IMR-90 (cell line): ENCODE results near the gene CHAT. TPM values are rescaled to one million over a fixed set of nuclear protein-coding genes. Genes with fewer than 3 reads are reported as not detected.

Source experiments
- ATAC-seq: fragments of 200-7000 bp; cut with Tn5 transposase; 2 replicates; pipeline ENCODE4 v1.9.1; 2020; ENCODE audit warnings: low read depth, mild to moderate bottlenecking, moderate library complexity
- BruUV-seq: library from RNA; stranded (reverse); fragments of 400-500 nt; replicated peaks from 2 replicates; lab custom pipeline; 2021; lab: Mats Ljungman, UMichigan
- CTCF ChIA-PET: fragments of 300-600 bp; formaldehyde crosslinking; extraction: SDS; loops from one replicate; lab custom pipeline; 2021; ENCODE audit warnings: antibody characterized with exemption; lab: Yijun Ruan, JAX
- POLR2A ChIA-PET: fragments of 300-600 bp; sonication (Branson Sonifier 250); formaldehyde crosslinking; loops from one replicate; lab custom pipeline; 2022; ENCODE audit warnings: antibody characterized with exemption; ENCODE audit not compliant: unreplicated experiment; lab: Charles Lee
- DNase-seq: peaks from one replicate; pipeline ENCODE4 v3.0.0; 2013
- H2AFZ ChIP-seq: replicated peaks from 2 replicates; pipeline ENCODE3; 2013; ENCODE audit warnings: low read length, mild to moderate bottlenecking; ENCODE audit not compliant: poor library complexity
- H2AK5ac ChIP-seq: 2 replicates; pipeline ENCODE4 v1.6.1; 2013; ENCODE audit warnings: low read depth, low read length, inconsistent platforms
- H2AK9ac ChIP-seq: replicated peaks from 2 replicates; pipeline ENCODE3; 2013; ENCODE audit warnings: mild to moderate bottlenecking, low read depth, low read length, moderate library complexity; ENCODE audit not compliant: poor library complexity
- H2BK120ac ChIP-seq: 2 replicates; pipeline ENCODE4 v1.6.1; 2013; ENCODE audit warnings: low read depth, low read length, inconsistent platforms
- H2BK15ac ChIP-seq: 3 replicates; pipeline ENCODE4 v1.6.1; 2013; ENCODE audit warnings: low read depth, low read length, inconsistent platforms
- H2BK20ac ChIP-seq: 2 replicates; pipeline ENCODE4 v1.6.1; 2013; ENCODE audit warnings: low read depth, mild to moderate bottlenecking, inconsistent platforms, low read length, moderate library complexity
- H2BK5ac ChIP-seq: 2 replicates; pipeline ENCODE4 v1.6.1; 2013; ENCODE audit warnings: mild to moderate bottlenecking, low read depth, low read length, inconsistent platforms; ENCODE audit not compliant: poor library complexity, severe bottlenecking
- H3K14ac ChIP-seq: replicated peaks from 2 replicates; pipeline ENCODE4 v1.6.1; 2013; ENCODE audit warnings: low read depth, low read length, inconsistent platforms
- H3K18ac ChIP-seq: 2 replicates; pipeline ENCODE4 v1.6.1; 2013; ENCODE audit warnings: low read depth, low read length, control low read depth
- H3K23ac ChIP-seq: 2 replicates; pipeline ENCODE4 v1.6.1; 2013; ENCODE audit warnings: low read depth, low read length, inconsistent platforms
- H3K27ac ChIP-seq: 2 replicates; pipeline ENCODE4 v1.5.1; 2013; ENCODE audit warnings: mild to moderate bottlenecking, control low read depth, low read length; ENCODE audit not compliant: insufficient read depth
- H3K27me3 ChIP-seq: 2 replicates; pipeline ENCODE4 v1.6.1; 2013; ENCODE audit warnings: low read length; ENCODE audit not compliant: control insufficient read depth, insufficient read depth
- H3K36me3 ChIP-seq: 2 replicates; pipeline ENCODE4 v1.6.1; 2013; ENCODE audit warnings: low read length, mixed read lengths; ENCODE audit not compliant: control insufficient read depth, insufficient read depth
- H3K4ac ChIP-seq: 2 replicates; pipeline ENCODE4 v1.6.1; 2013; ENCODE audit warnings: low read depth, low read length, inconsistent platforms
- H3K4me1 ChIP-seq: 2 replicates; pipeline ENCODE4 v1.6.1; 2013; ENCODE audit warnings: low read length, mixed read lengths; ENCODE audit not compliant: control insufficient read depth, insufficient read depth
- H3K4me2 ChIP-seq: 2 replicates; pipeline ENCODE4 v1.6.1; 2013; ENCODE audit warnings: low read depth, mild to moderate bottlenecking, control low read depth, low read length, moderate library complexity
- H3K4me3 ChIP-seq: 2 replicates; pipeline ENCODE4 v1.5.1; 2013; ENCODE audit warnings: low read depth, mild to moderate bottlenecking, control low read depth, low read length, moderate library complexity; ENCODE audit not compliant: insufficient read depth
- H3K56ac ChIP-seq: 2 replicates; pipeline ENCODE4 v1.6.1; 2013; ENCODE audit warnings: low read length, inconsistent platforms; ENCODE audit not compliant: insufficient read depth; ENCODE audit errors: extremely low read depth
- H3K79me1 ChIP-seq, 2 experiments: 2 replicates each; pipeline ENCODE4 v1.6.1; 2013; ENCODE audit warnings: low read length in 2 of 2, inconsistent platforms in 1 of 2, low read depth in 1 of 2
- H3K9ac ChIP-seq: 2 replicates; pipeline ENCODE4 v1.6.1; 2013; ENCODE audit warnings: low read depth, low read length, control low read depth
- H3K9me1 ChIP-seq: 2 replicates; pipeline ENCODE4 v1.6.1; 2013; ENCODE audit warnings: low read length, inconsistent platforms; ENCODE audit not compliant: insufficient read depth
- H3K9me3 ChIP-seq: 2 replicates; pipeline ENCODE4 v1.6.1; 2013; ENCODE audit warnings: low read length; ENCODE audit not compliant: control insufficient read depth, insufficient read depth
- H4K20me1 ChIP-seq: 2 replicates; pipeline ENCODE4 v1.6.1; 2013; ENCODE audit warnings: low read length, inconsistent platforms; ENCODE audit not compliant: insufficient read depth
- H4K5ac ChIP-seq: 2 replicates; pipeline ENCODE4 v1.6.1; 2013; ENCODE audit warnings: mild to moderate bottlenecking, low read depth, low read length, control low read depth
- H4K8ac ChIP-seq, 2 experiments: 2 replicates each; pipeline ENCODE4 v1.6.1; 2013; ENCODE audit warnings: low read depth in 2 of 2, low read length in 2 of 2, control low read depth in 1 of 2, inconsistent platforms in 1 of 2
- H4K91ac ChIP-seq: 2 replicates; pipeline ENCODE4 v1.6.1; 2013; ENCODE audit warnings: low read depth, low read length, inconsistent platforms; ENCODE audit not compliant: insufficient read depth
- BHLHE40 ChIP-seq: fragments of 150-350 bp; IDR thresholded peaks from 2 replicates; pipeline ENCODE4 v1.6.1; 2016; ENCODE audit warnings: mild to moderate bottlenecking, low read depth, low read length
- CEBPB ChIP-seq: IDR thresholded peaks from 2 replicates; pipeline ENCODE4 v1.6.1; 2012; ENCODE audit warnings: low read depth, low read length, improper control_type of control experiment
- CHD1 ChIP-seq: IDR thresholded peaks from 2 replicates; pipeline ENCODE4 v1.6.1; 2012; ENCODE audit warnings: low read depth, low read length, improper control_type of control experiment
- FOS ChIP-seq: fragments of 150-350 bp; IDR thresholded peaks from 2 replicates; pipeline ENCODE4 v1.6.1; 2016; ENCODE audit warnings: low read depth, low read length
- MAFK ChIP-seq: IDR thresholded peaks from 2 replicates; pipeline ENCODE4 v1.6.1; 2012; ENCODE audit warnings: low read depth, low read length, improper control_type of control experiment
- MAZ ChIP-seq: IDR thresholded peaks from 2 replicates; pipeline ENCODE4 v1.6.1; 2012; ENCODE audit warnings: low read depth, mild to moderate bottlenecking, low read length, improper control_type of control experiment, moderate library complexity, borderline replicate concordance
- MXI1 ChIP-seq: IDR thresholded peaks from 2 replicates; pipeline ENCODE4 v1.6.1; 2012; ENCODE audit warnings: low read depth, mild to moderate bottlenecking, low read length, moderate library complexity, borderline replicate concordance
- NFE2L2 ChIP-seq: fragments of 150-350 bp; IDR thresholded peaks from 2 replicates; pipeline ENCODE4 v1.6.1; 2016; ENCODE audit warnings: low read depth, mild to moderate bottlenecking, low read length
- POLR2A ChIP-seq: IDR thresholded peaks from 2 replicates; pipeline ENCODE4 v1.6.1; 2012; ENCODE audit warnings: mild to moderate bottlenecking, low read depth, low read length
- RAD21 ChIP-seq: IDR thresholded peaks from 2 replicates; pipeline ENCODE4 v1.6.1; 2012; ENCODE audit warnings: low read length, improper control_type of control experiment
- RCOR1 ChIP-seq: IDR thresholded peaks from 2 replicates; pipeline ENCODE4 v1.6.1; 2012; ENCODE audit warnings: mild to moderate bottlenecking, low read length, improper control_type of control experiment; ENCODE audit not compliant: insufficient replicate concordance
- RFX5 ChIP-seq: IDR thresholded peaks from 2 replicates; pipeline ENCODE4 v1.8.0; 2012; ENCODE audit warnings: low read depth, mild to moderate bottlenecking, low read length, moderate library complexity
- SMC3 ChIP-seq: fragments of 150-350 bp; IDR thresholded peaks from 2 replicates; pipeline ENCODE4 v1.6.1; 2016; ENCODE audit warnings: low read depth, mild to moderate bottlenecking, antibody characterized with exemption, low read length, moderate library complexity
- USF2 ChIP-seq: fragments of 150-350 bp; IDR thresholded peaks from 2 replicates; pipeline ENCODE4 v1.6.1; 2017; ENCODE audit warnings: mild to moderate bottlenecking, antibody characterized with exemption, low read length, low read depth
- WGBS, 2 experiments: methylation state at CpG; one replicate each; pipeline versions ENCODE4 v1.1.5 to v1.1.7; 2013; ENCODE audit warnings: missing lambda C conversion rate in 2 of 2; ENCODE audit not compliant: insufficient read length in 1 of 2; ENCODE audit errors: extremely low coverage in 2 of 2; 5-methylcytosine and 5-hydroxymethylcytosine counted together
- dilution Hi-C: fragments of 300-500 bp; cut with HindIII; formaldehyde crosslinking; loops from one replicate; pipeline ENCODE4 v1.14.3; 2018; ENCODE audit warnings: low sequenced_read_pairs; ENCODE audit not compliant: unreplicated experiment
- in situ Hi-C: fragments of 300-500 bp; cut with MboI; formaldehyde crosslinking; loops from 3 replicates; pipeline ENCODE4 v1.14.3; 2019; ENCODE audit warnings: low sequenced_read_pairs, inconsistent platforms, mixed read lengths
- intact Hi-C: fragments of 100-400 bp; cut with micrococcal nuclease; formaldehyde crosslinking; loops from 2 replicates; pipeline ENCODE4 v1.10.0; 2022
- polyA plus RNA-seq, 3 experiments: library from polyadenylated mRNA; depleted of rRNA; stranded (reverse); fragments of >200 nt; gene quantifications; 2 replicates each; pipeline ENCODE4 v1.2.3, GENCODE V29; 2012; ENCODE audit warnings: low replicate concordance in 1 of 3
- total RNA-seq: library from RNA; depleted of rRNA; stranded (reverse); fragments of >200 nt; gene quantifications from 2 replicates; pipeline ENCODE4 v1.2.3, GENCODE V29; 2012
- TF ChIP-seq, protein P1 (sequence below): conservative IDR thresholded peaks from 2 replicates; pipeline ENCODE4 v1.5.1; 2012; ENCODE audit warnings: mild to moderate bottlenecking, low read depth, low read length, improper control_type of control experiment
- TF ChIP-seq, protein P2 (sequence below): fragments of 150-350 bp; IDR thresholded peaks from 2 replicates; pipeline ENCODE4 v1.6.1; 2016; ENCODE audit warnings: low read depth, mild to moderate bottlenecking, low read length, moderate library complexity, borderline replicate concordance

Gene CHAT
- total and polyA plus RNA-seq, 2 of the 4 experiments (the other 2 are of a cell fraction) = not detected

DNA sequence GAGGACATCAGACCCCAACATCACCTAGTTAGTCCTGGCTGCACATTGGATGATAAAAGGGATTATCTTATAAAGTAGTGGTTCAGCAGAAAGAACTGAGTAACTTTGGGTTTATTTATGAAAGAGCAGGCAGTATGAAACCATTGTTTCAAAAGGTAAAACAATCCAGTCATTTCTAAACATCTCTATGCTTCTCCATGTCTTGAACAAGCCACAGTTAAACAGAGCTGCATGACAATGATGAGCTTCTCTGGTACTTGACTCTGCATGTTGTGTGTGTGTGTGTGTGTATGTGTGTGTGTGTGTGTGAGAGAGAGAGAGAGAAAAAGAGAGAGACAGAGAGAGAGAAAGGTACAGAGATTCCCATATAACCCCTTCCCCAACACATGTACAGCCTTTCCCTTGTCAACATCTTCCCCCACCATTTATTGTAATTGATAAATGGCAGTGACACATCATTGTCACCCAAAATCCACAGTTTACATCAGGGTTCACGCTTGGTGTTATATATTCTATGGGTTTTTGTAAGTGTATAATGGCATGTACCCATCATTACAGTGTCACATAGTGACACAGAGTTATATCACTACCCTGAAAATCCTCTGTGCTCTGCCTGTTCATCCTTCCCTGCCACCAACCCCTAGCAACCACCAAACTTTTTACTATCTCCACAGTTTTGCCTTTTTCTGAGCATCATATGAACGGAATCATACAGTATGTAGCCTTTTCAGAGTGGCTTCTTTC is 36.5 kb upstream of the CHAT start:
- no peak overlapping the region for H3K14ac ChIP-seq
- H3K27ac ChIP-seq = no peak overlapping the region
- no peaks in the 10 kb centered on the region for H3K36me3 ChIP-seq
- no peak overlapping the region for H2BK20ac ChIP-seq
- H4K91ac ChIP-seq = no peak overlapping the region
- POLR2A ChIA-PET = no interaction called here
- H2BK15ac ChIP-seq = no peak overlapping the region
- intact Hi-C loops (no loop called here), dilution Hi-C loops (no loop called here), in situ Hi-C loops (no loop called here)
- CTCF ChIA-PET = no interaction called here
- no peak overlapping the region for H2AK9ac ChIP-seq
- no peak overlapping the region for H4K8ac ChIP-seq
- no peak overlapping the region for H2BK5ac ChIP-seq
- no peak overlapping the region for H2AFZ ChIP-seq
- no peak overlapping the region for H3K23ac ChIP-seq
- ATAC-seq (no peak), DNase-seq (no peak)
- no peak overlapping the region for H3K4me3 ChIP-seq
- H3K9ac ChIP-seq = no peak overlapping the region
- TF ChIP-seq BHLHE40 (no peak), RCOR1 (no peak), RFX5 (no peak), SMC3 (no peak), MAZ (no peak), USF2 (no peak), RAD21 (no peak), CEBPB (no peak), FOS (no peak), NFE2L2 (no peak), POLR2A (no peak), MAFK (no peak), MXI1 (no peak), CHD1 (no peak)
- TF ChIP-seq, protein P1, sequence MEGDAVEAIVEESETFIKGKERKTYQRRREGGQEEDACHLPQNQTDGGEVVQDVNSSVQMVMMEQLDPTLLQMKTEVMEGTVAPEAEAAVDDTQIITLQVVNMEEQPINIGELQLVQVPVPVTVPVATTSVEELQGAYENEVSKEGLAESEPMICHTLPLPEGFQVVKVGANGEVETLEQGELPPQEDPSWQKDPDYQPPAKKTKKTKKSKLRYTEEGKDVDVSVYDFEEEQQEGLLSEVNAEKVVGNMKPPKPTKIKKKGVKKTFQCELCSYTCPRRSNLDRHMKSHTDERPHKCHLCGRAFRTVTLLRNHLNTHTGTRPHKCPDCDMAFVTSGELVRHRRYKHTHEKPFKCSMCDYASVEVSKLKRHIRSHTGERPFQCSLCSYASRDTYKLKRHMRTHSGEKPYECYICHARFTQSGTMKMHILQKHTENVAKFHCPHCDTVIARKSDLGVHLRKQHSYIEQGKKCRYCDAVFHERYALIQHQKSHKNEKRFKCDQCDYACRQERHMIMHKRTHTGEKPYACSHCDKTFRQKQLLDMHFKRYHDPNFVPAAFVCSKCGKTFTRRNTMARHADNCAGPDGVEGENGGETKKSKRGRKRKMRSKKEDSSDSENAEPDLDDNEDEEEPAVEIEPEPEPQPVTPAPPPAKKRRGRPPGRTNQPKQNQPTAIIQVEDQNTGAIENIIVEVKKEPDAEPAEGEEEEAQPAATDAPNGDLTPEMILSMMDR = no peak
- TF ChIP-seq, protein P2, sequence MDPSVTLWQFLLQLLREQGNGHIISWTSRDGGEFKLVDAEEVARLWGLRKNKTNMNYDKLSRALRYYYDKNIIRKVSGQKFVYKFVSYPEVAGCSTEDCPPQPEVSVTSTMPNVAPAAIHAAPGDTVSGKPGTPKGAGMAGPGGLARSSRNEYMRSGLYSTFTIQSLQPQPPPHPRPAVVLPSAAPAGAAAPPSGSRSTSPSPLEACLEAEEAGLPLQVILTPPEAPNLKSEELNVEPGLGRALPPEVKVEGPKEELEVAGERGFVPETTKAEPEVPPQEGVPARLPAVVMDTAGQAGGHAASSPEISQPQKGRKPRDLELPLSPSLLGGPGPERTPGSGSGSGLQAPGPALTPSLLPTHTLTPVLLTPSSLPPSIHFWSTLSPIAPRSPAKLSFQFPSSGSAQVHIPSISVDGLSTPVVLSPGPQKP = no peak
- H3K4ac ChIP-seq = no peak overlapping the region
- H3K27me3 ChIP-seq = no peaks in the 10 kb centered on the region; the same call in 1 of the 2 replicates
- H3K4me1 ChIP-seq = no peaks in the 10 kb centered on the region
- no peaks in the 10 kb centered on the region for H3K9me3 ChIP-seq
- H4K5ac ChIP-seq = no peak overlapping the region
- H2AK5ac ChIP-seq = no peak overlapping the region
- WGBS, 2 experiments = no CpG with 5 or more reads among the region's 2 CpGs
- no TSS peak for BruUV-seq
- H3K4me2 ChIP-seq = no peak overlapping the region
- no peak overlapping the region for H3K56ac ChIP-seq
- no peaks in the 10 kb centered on the region; the same call in 1 of the 2 replicates for H3K9me1 ChIP-seq
- H4K20me1 ChIP-seq = no peaks in the 10 kb centered on the region
- no peak overlapping the region for H3K18ac ChIP-seq
- H2BK120ac ChIP-seq = no peak overlapping the region
- H3K79me1 ChIP-seq = no peaks in the 10 kb centered on the region
